ENCODE data around the gene RTKN. TPM values are rescaled to one million over a fixed set of nuclear protein-coding genes. Genes with fewer than 3 reads are reported as not detected.
"Not testable (repeated sequence)": the region's sequence is repeated elsewhere in the genome, so short reads cannot be mapped to it uniquely, and the experiment has no call there.

RTKN gene
- total RNA-seq, 2 experiments from 2014 or later: 1.6 to 1.8 TPM

GRCh38 chr2:74450570-74451190, 8.9 kb upstream of the RTKN start:
- peaks cover 6% of the 10 kb centered on the region for H3K36me3 Mint-ChIP-seq
- H3K4me3 Mint-ChIP-seq: no peak overlapping the region
- no peaks in the 10 kb centered on the region for H3K9me3 Mint-ChIP-seq
- peaks cover 13% of the 10 kb centered on the region for H3K4me1 Mint-ChIP-seq
- H3K27me3 Mint-ChIP-seq: no peaks in the 10 kb centered on the region
- DNase-seq: no peak
- no peak overlapping the region for H3K27ac Mint-ChIP-seq

GRCh38 chr2:74448771-74449170, 7.0 kb upstream of the RTKN start:
- no peak overlapping the region for H3K27ac Mint-ChIP-seq
- H3K4me3 Mint-ChIP-seq: no peak overlapping the region
- peaks cover 7% of the 10 kb centered on the region for H3K27me3 Mint-ChIP-seq
- H3K9me3 Mint-ChIP-seq: no peaks in the 10 kb centered on the region
- no peaks in the 10 kb centered on the region for H3K36me3 Mint-ChIP-seq
- DNase-seq: no peak
- H3K4me1 Mint-ChIP-seq: peaks cover 7% of the 10 kb centered on the region

- Mint-ChIP-seq H3K4me3 (no peak overlapping the region), H3K36me3 (no peaks in the 10 kb centered on the region), H3K27ac (no peak overlapping the region), H3K27me3 (peaks cover 13% of the 10 kb centered on the region), H3K4me1 (peaks cover 5% of the 10 kb centered on the region), H3K9me3 (no peaks in the 10 kb centered on the region)
- no peak for DNase-seq
Observed at GRCh38 chr2:74447230-74447999, 5.7 kb upstream of the RTKN start.

- H3K4me3 Mint-ChIP-seq: no peak overlapping the region
Observed at GRCh38 chr2:74444498-74445318, 3.0 kb upstream of the RTKN start.

GRCh38 chr2:74442483-74443297, 953 bp upstream of the RTKN start:
- peaks cover 47% of the 10 kb centered on the region for H3K27me3 Mint-ChIP-seq
- DNase-seq, H3K27ac Mint-ChIP-seq, H3K36me3 Mint-ChIP-seq, H3K9me3 Mint-ChIP-seq, H3K4me1 Mint-ChIP-seq: not testable (repeated sequence)
- peak overlapping the region; percentile 62 for H3K4me3 Mint-ChIP-seq

More at GRCh38 chr2:74444498-74445318, 3.0 kb upstream of the RTKN start:
- no peak overlapping the region for H3K27ac Mint-ChIP-seq
- DNase-seq: no peak
- no peaks in the 10 kb centered on the region for H3K36me3 Mint-ChIP-seq
- no peaks in the 10 kb centered on the region for H3K9me3 Mint-ChIP-seq
- H3K4me1 Mint-ChIP-seq: peaks cover 5% of the 10 kb centered on the region
- peaks cover 35% of the 10 kb centered on the region for H3K27me3 Mint-ChIP-seq

- Mint-ChIP-seq H3K36me3 (no peaks in the 10 kb centered on the region), H3K4me1 (peaks cover 7% of the 10 kb centered on the region), H3K4me3 (peak overlapping the region; percentile 2), H3K9me3 (no peaks in the 10 kb centered on the region), H3K27ac (no peak overlapping the region), H3K27me3 (peaks cover 47% of the 10 kb centered on the region)
- DNase-seq: no peak
Observed at GRCh38 chr2:74441170-74441689, 507 bp downstream of the RTKN start.

GRCh38 chr2:74440378-74441169, 1.2 kb downstream of the RTKN start:
- H3K4me3 Mint-ChIP-seq: no peak overlapping the region
- H3K9me3 Mint-ChIP-seq: no peaks in the 10 kb centered on the region
- H3K27ac Mint-ChIP-seq: no peak overlapping the region

GRCh38 chr2:74439803-74440377, 1.8 kb downstream of the RTKN start:
- H3K4me3 Mint-ChIP-seq: no peak overlapping the region
- H3K27me3 Mint-ChIP-seq: peaks cover 44% of the 10 kb centered on the region

More at GRCh38 chr2:74440378-74441169, 1.2 kb downstream of the RTKN start:
- H3K4me1 Mint-ChIP-seq: peaks cover 7% of the 10 kb centered on the region
- H3K36me3 Mint-ChIP-seq: no peaks in the 10 kb centered on the region
- DNase-seq: peak; percentile 73
- peaks cover 47% of the 10 kb centered on the region for H3K27me3 Mint-ChIP-seq

GRCh38 chr2:74439373-74439772, 2.4 kb downstream of the RTKN start:
- Mint-ChIP-seq H3K36me3 (no peaks in the 10 kb centered on the region), H3K27me3 (peaks cover 44% of the 10 kb centered on the region), H3K4me3 (no peak overlapping the region), H3K27ac (no peak overlapping the region), H3K9me3 (no peaks in the 10 kb centered on the region), H3K4me1 (peaks cover 4% of the 10 kb centered on the region)
- no peak for DNase-seq

More at GRCh38 chr2:74439803-74440377, 1.8 kb downstream of the RTKN start:
- no peaks in the 10 kb centered on the region for H3K36me3 Mint-ChIP-seq
- no peak overlapping the region for H3K27ac Mint-ChIP-seq
- peaks cover 7% of the 10 kb centered on the region for H3K4me1 Mint-ChIP-seq
- no peaks in the 10 kb centered on the region for H3K9me3 Mint-ChIP-seq
- DNase-seq: no peak

- Mint-ChIP-seq H3K4me1 (peaks cover 4% of the 10 kb centered on the region), H3K27ac (no peak overlapping the region)
Observed at GRCh38 chr2:74438248-74438647, 3.5 kb downstream of the RTKN start.

GRCh38 chr2:74436848-74437695, 4.7 kb downstream of the RTKN start:
- no peak for DNase-seq
- H3K4me3 Mint-ChIP-seq: no peak overlapping the region
- H3K27ac Mint-ChIP-seq: no peak overlapping the region
- peaks cover 30% of the 10 kb centered on the region for H3K27me3 Mint-ChIP-seq
- H3K4me1 Mint-ChIP-seq: peaks cover 2% of the 10 kb centered on the region
- no peaks in the 10 kb centered on the region for H3K9me3 Mint-ChIP-seq
- H3K36me3 Mint-ChIP-seq: no peaks in the 10 kb centered on the region

More at GRCh38 chr2:74438248-74438647, 3.5 kb downstream of the RTKN start:
- Mint-ChIP-seq H3K36me3 (no peaks in the 10 kb centered on the region), H3K27me3 (peaks cover 39% of the 10 kb centered on the region), H3K9me3 (no peaks in the 10 kb centered on the region), H3K4me3 (no peak overlapping the region)
- no peak for DNase-seq

GRCh38 chr2:74436111-74436805, 5.5 kb downstream of the RTKN start:
- peaks cover 2% of the 10 kb centered on the region for H3K4me1 Mint-ChIP-seq
- no peaks in the 10 kb centered on the region for H3K9me3 Mint-ChIP-seq
- peaks cover 26% of the 10 kb centered on the region for H3K27me3 Mint-ChIP-seq
- H3K27ac Mint-ChIP-seq: no peak overlapping the region
- no peak for DNase-seq
- no peak overlapping the region for H3K4me3 Mint-ChIP-seq
- H3K36me3 Mint-ChIP-seq: no peaks in the 10 kb centered on the region
